Measurements from ENCODE around the gene TMEM253.

GRCh38 chr14:21063479-21063878 lies 37.4 kb upstream of the TMEM253 start:
- TF ChIP-seq CTCF (IDR thresholded peaks at IDR 0.05; ENCODE audit: poor library complexity), result no peak
- TF ChIP-seq EZH2phosphoT487 (IDR thresholded peaks at IDR 0.05; ENCODE audit: low read depth, severe bottlenecking, unreplicated experiment), result no peak
- no peak for TF ChIP-seq EZH2 (IDR thresholded peaks at IDR 0.05; ENCODE audit: borderline replicate concordance)

Measured in hepatocyte (in vitro differentiated cells).